ENCODE data around the gene HDDC3. TPM values are rescaled to one million over a fixed set of nuclear protein-coding genes. Genes with fewer than 3 reads are reported as not detected.

HDDC3 gene
- total RNA-seq, 2 experiments from 2014 or later = 31.8 to 38.6 TPM

DNA sequence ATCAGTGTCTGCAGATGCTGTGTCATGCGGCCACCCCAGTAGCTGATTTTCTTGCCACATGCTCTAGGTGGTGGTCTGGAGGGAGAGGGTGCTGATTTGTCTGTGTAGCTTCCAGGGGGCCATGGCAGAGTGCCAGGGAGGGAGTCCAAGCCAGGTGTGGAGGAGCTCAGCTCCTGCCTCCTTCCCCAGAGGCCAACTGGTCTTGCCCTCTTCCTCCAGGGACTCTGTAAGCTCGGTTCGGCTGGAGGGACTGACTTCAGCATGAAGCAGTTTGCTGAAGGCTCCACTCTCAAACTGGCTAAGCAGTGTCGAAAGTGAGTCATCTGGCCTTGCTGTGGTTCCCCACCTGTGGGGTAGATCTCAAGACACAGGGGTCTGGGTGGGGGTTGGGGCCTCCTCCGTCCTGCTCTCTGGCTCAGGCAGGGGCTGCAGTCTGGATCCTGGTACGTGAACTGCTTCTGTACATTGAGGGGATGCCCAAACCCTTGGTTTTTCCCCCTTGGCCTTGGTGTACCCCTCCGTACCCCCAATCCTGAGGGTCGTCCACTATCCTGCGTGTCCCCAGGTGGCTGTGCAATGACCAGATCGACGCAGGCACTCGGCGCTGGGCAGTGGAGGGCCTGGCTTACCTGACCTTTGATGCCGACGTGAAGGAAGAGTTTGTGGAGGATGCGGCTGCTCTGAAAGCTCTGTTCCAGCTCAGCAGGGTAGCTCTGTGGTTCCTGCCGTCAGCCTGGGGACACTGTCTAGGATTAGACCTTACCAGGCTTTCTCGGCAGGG, 15.4 kb upstream of the HDDC3 start:
- BruUV-seq (replicated peaks) = no TSS peak
- DNase-seq (ENCODE audit: low spot score) = no peak
- Histone ChIP-seq H3K36me3 (ENCODE audit: insufficient read depth, low read length) (peaks cover 78% of the 10 kb centered on the region), H3K4me3 (ENCODE audit: low read depth, low read length, poor library complexity, severe bottlenecking) (no peak overlapping the region), H2AFZ (ENCODE audit: low read length) (no peak overlapping the region), H4K20me1 (ENCODE audit: insufficient read depth, low read length) (no peaks in the 10 kb centered on the region), H3K9me3 (ENCODE audit: low read length) (no peaks in the 10 kb centered on the region), H3K9me2 (ENCODE audit: insufficient read depth, low read length) (no peaks in the 10 kb centered on the region), H3K4me1 (ENCODE audit: insufficient read depth, low read length, poor library complexity, severe bottlenecking) (no peaks in the 10 kb centered on the region), H3K4me2 (ENCODE audit: low read length) (no peak overlapping the region), H3K79me2 (ENCODE audit: insufficient read depth, low read depth, low read length) (no peaks in the 10 kb centered on the region), H3K27ac (ENCODE audit: low read depth, low read length, poor library complexity, severe bottlenecking) (no peak overlapping the region)
- TF ChIP-seq EZH2phosphoT487 (IDR thresholded peaks at IDR 0.05; ENCODE audit: borderline replicate concordance, low read depth, low read length) = no peak
- TF ChIP-seq, protein P1, sequence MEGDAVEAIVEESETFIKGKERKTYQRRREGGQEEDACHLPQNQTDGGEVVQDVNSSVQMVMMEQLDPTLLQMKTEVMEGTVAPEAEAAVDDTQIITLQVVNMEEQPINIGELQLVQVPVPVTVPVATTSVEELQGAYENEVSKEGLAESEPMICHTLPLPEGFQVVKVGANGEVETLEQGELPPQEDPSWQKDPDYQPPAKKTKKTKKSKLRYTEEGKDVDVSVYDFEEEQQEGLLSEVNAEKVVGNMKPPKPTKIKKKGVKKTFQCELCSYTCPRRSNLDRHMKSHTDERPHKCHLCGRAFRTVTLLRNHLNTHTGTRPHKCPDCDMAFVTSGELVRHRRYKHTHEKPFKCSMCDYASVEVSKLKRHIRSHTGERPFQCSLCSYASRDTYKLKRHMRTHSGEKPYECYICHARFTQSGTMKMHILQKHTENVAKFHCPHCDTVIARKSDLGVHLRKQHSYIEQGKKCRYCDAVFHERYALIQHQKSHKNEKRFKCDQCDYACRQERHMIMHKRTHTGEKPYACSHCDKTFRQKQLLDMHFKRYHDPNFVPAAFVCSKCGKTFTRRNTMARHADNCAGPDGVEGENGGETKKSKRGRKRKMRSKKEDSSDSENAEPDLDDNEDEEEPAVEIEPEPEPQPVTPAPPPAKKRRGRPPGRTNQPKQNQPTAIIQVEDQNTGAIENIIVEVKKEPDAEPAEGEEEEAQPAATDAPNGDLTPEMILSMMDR (conservative IDR thresholded peaks at IDR 0.05; ENCODE audit: low read length) = no peak
- POLR2A ChIA-PET = interaction anchor here (1.5 kb wide), 1 partner anchor 15 kb away, joined by 4 read pairs; the partner anchor contains the start of gene HDDC3
- intact Hi-C loops (cut with micrococcal nuclease; ENCODE audit: unreplicated experiment) = no loop called here
- CTCF ChIA-PET (ENCODE audit: unreplicated experiment) = interaction anchor here (2.2 kb wide), 1 partner anchor 13 kb away, joined by 5 read pairs; the partner anchor contains the start of gene UNC45A

DNA sequence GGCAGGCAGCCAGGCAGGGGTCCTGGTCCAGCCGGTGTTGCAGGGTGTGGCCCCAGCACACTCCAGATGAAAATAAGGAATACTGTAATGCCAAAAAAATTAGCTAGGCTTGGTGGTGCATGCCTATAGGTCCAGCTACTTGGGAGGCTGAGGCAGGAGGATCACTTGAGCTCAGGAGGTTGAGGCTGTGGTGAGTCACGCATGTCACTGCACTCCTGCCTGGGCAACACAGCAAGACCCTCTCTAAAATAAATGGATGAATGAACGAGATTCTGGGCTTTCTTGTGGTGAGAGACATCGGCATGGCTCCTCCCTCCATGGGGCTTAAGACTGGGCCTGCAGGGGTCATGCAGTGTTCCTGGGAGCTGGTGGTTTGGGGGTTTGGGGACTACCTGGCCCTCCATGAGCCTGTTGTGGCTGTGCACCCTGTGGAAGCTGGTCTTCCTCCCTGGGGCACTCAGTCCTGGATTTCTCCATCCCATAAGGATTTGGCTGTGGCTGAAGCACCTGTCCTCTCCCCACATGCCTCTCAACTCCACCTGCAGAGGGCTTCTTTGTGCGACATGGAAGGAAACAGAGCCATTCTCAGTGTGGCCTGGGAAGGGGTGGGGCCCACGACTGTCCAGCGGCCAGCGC, 14.7 kb upstream of the HDDC3 start:
- Histone ChIP-seq H3K79me2 (ENCODE audit: insufficient read depth, low read depth, low read length) (no peaks in the 10 kb centered on the region), H3K27ac (ENCODE audit: low read depth, low read length, poor library complexity, severe bottlenecking) (no peak overlapping the region), H3K9me2 (ENCODE audit: insufficient read depth, low read length) (no peaks in the 10 kb centered on the region), H4K20me1 (ENCODE audit: insufficient read depth, low read length) (no peaks in the 10 kb centered on the region), H3K4me2 (ENCODE audit: low read length) (no peak overlapping the region), H3K36me3 (ENCODE audit: insufficient read depth, low read length) (peaks cover 81% of the 10 kb centered on the region), H3K4me3 (ENCODE audit: low read depth, low read length, poor library complexity, severe bottlenecking) (no peak overlapping the region), H3K4me1 (ENCODE audit: insufficient read depth, low read length, poor library complexity, severe bottlenecking) (no peaks in the 10 kb centered on the region), H2AFZ (ENCODE audit: low read length) (no peak overlapping the region), H3K9me3 (ENCODE audit: low read length) (no peaks in the 10 kb centered on the region)
- BruUV-seq (replicated peaks) = no TSS peak
- no peak for DNase-seq (ENCODE audit: low spot score)
- TF ChIP-seq EZH2phosphoT487 (IDR thresholded peaks at IDR 0.05; ENCODE audit: borderline replicate concordance, low read depth, low read length) = no peak
- TF ChIP-seq, protein P1 (conservative IDR thresholded peaks at IDR 0.05; ENCODE audit: low read length) = no peak
- CTCF ChIA-PET (ENCODE audit: unreplicated experiment) = interaction anchor here (2.2 kb wide), 1 partner anchor 12 kb away, joined by 5 read pairs; the partner anchor contains the start of gene UNC45A
- POLR2A ChIA-PET = interaction anchor here (1.5 kb wide), 1 partner anchor 14 kb away, joined by 4 read pairs; the partner anchor contains the start of gene HDDC3
- intact Hi-C loops (cut with micrococcal nuclease; ENCODE audit: unreplicated experiment) = no loop called here
